HG03442 (cell line): ENCODE results near the gene MT1E.
"Not testable (repeated sequence)": the region's sequence is repeated elsewhere in the genome, so short reads cannot be mapped to it uniquely, and the experiment has no call there.

Source experiments
- ATAC-seq: cut with Tn5 transposase; IDR thresholded peaks from one replicate; pipeline ENCODE4 v1.9.1; 2021; ENCODE audit warnings: mild to moderate bottlenecking, moderate library complexity; ENCODE audit not compliant: unreplicated experiment

MT1E gene

GRCh38 chr16:56643080-56643778 lies 17.6 kb downstream of the MT1E start:
- peak; percentile 77 for ATAC-seq

DNA sequence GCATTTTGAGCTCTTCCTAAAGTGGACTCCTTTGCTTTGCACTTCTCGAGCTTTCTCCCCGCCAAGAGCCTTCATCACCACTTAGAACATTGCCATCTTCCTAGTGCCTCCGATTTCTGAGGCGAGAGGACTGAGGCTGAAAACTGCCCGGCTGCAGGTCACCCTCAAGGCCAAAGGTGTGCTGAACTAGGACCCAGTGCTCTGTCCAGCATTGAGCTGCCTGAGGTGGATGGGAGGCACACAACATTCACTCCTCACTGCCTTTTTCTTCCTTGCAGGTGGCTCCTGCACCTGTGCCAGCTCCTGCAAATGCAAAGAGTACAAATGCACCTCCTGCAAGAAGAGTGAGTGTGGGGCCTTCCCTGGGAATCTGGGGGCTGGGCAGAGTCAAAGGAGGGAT lies 18.3 kb downstream of the MT1E start:
- ATAC-seq, result no peak

DNA sequence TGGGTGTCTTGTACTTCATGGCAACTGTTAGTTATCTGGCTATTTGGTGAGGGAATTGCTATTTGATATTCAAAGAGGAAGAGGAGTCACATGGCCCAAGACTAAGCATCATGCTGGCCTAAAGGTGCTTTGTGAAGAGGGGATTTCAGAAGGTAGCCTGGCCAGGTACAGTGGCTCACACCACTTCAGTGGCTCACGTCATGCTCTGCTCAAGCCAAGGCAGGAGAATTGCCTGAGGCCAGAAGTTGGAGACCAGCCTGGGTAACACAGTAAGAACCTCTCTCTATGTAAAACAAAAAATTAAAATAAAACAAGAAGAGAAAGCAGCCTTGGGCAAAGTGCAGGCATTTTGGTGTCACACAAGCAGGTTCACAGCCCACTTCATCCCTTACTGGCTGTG lies 19.7 kb downstream of the MT1E start:
- no peak for ATAC-seq

GRCh38 chr16:56645838-56646237 lies 20.3 kb downstream of the MT1E start:
- ATAC-seq, result no peak

- ATAC-seq, result no peak
Measured at GRCh38 chr16:56647641-56648431, 22.3 kb downstream of the MT1E start.

DNA sequence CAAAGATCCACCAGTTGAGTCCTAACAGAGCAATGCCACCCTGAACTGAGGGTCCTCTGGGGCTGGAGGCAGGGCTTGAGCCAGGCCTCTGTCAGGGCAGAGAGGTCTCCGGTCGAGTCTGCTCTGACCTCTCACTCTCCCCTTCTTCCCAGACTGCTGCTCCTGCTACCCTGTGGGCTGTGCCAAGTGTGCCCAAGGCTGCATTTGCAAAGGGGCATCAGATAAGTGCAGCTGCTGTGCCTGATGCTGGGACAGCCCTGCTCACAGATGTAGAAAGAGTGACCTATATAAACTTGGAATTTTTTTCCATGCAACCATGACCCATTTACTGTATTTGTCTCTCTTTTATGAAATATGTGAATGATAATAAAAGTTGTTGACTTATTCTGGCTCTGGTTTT lies 23.7 kb downstream of the MT1E start:
- ATAC-seq, result no peak

GRCh38 chr16:56649820-56650219 lies 24.2 kb downstream of the MT1E start:
- ATAC-seq, result no peak

- ATAC-seq, result no peak
Measured at GRCh38 chr16:56651586-56651985, 26.0 kb downstream of the MT1E start, which contains the start of gene MT1B. MT1B (plus strand) TSS chr16:56651886; CDS start chr16:56651954, 68 bp downstream.

DNA sequence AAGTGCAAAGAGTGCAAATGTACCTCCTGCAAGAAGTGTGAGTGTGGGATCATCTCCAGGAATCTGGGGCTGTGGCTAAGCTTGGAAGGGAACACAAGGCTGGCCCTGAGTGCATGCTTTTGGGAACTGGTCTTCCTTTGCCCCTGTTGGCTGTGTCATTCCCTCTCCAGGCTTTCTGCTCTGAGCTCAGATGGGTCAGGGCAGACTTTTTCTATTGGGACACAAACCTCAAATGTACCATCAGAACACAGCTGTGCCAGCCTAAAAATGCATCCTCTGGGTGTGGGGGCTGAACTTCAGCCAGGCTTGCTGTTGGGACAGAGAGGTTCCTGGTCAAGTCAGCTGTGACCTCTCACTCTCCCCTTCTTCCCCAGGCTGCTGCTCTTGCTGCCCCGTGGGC lies 27.0 kb downstream of the MT1E start:
- ATAC-seq, result no peak

DNA sequence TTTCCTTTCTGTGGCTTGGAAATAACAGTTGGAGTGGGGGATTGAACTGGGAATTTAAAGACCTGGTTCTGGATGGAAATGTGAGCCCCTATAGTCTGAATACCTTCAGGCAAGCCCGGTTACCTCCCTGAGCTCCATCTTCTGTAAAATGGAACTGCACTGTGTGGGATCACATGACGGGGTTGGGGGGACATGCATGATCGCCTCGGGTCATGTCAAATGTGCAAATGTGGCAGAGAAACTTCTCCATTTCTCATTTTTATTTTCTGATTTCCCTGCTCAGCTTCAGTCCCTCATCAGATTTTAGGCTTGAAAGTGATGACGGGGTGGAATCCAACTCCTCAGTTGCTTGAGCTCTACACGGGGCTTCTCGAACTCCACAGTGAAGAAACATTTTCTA lies 27.6 kb downstream of the MT1E start:
- ATAC-seq, result no peak

GRCh38 chr16:56657555-56658326 lies 32.2 kb downstream of the MT1E start, which contains the start of gene MT1F:
MT1F (plus strand) TSS chr16:56657959; CDS start chr16:56658059, 100 bp downstream.
- no peak for ATAC-seq

DNA sequence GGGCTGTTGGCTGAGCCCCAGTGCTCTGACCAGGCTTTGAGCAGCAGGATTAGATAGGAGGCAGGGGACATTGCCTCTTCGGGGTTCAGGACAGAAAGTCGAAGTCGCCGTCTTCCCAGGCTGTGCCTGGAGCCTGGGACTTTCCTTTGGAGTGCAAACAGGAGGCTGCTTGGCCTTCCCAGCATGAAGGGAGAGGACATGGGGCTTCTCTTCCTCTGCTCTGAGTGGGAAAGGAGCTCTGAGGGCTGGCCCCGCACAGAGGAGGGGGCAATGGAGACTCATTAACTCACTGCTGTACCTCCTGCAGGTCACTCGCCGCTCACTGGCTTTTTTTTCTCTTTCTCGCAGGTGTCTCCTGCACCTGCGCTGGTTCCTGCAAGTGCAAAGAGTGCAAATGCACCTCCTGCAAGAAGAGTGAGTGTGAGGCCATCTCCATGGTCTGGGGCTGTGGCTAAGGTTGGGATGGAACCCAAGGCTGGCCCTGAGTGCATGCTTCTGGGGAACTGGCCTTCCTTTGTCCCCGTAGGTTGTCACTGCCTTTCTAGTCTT lies 32.8 kb downstream of the MT1E start:
- ATAC-seq, result no peak

- no peak for ATAC-seq
Measured at GRCh38 chr16:56662357-56663354, 37.1 kb downstream of the MT1E start.

GRCh38 chr16:56664506-56664905 lies 38.9 kb downstream of the MT1E start:
- ATAC-seq, result no peak

DNA sequence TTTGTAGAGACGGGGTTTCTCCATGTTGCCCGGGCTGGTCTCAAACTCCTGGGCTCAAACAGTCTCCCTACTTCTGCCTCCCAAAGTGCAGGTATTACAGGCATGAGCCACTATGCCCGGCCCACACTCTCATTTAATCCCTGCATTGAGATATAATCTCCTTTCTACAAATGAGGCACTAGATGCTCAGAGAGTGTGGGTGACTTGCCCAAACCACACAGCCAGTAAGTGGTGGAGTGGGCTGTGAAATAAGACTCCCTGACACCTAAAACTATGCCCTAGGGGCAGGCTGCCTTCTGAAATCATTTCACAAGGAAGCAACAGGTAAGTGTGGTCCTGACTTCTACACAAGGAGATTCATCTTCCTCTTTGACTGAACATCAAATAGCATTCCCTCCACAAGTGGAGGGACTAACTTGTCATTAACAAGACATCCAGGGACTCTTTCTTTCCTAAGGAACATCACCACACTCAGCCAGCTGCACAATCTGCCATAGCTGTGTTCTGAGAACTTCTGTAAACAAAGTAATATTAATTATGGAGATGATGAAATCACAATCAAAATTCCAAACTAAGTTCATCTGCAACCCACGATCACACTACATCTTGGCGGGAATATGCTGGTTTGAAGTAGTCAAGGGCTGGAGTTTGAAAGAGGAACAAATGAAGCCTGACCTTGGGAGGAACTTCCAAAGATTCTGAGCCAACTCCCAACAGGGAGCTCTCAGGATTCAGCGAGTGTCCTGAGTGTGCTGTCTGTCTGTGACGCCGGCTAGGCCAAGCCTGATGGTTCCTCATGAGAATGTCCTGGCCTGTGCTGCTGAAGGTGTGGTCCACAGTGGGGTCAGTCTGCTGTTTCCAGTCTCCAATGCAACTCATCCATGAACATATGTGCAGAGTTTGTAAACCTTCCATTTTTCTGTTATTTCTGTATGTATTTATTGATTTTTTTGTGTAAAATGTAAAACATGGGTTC lies 40.0 kb downstream of the MT1E start:
- not testable (repeated sequence) for ATAC-seq

DNA sequence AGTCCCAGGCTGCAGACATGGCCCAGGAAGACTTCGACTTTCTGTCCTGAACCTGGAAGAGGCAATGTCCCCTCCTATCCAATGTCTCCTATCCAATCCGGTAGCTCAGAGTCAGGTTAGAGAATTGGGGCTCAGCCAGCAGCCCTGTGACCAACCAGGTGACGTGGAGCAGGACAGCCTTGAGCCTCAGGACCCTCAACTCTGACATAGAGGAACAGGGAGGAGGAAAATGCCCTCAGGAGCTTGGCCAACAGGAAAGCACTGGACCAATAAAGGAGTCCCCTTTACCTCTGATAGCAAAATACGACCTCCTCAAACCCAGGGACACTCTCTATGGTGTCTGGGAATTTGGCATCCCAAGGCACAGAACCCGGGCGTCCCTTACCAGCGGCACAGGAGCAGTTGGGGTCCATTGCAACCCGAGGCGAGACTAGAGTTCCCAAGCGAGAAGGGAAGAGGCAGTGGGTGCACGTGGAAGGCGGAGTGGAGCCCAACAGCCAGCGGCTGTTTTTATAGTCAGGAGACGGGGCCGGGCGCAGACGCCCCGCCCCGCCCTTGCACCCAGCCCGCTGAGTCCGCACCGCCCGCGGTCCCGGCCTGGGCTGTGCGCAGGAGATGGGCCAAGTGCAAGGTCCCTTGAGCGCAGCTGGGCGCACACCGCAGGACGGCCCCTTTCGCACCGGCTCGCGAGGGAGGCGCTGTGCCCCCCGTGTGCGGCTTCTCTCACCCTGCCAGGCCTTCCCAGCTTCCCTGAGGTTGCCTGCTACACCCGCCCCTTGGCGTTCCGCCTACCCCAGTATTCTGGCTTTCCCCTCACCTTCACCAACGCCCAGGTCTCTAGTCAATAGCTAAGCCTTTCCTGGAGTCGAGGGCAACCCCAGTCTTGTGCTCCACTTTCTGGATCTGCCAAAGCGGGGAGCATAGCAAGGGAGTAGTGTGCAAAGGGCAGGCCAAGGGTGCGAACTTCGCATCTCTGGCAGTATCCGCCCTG lies 42.3 kb downstream of the MT1E start, which contains the start of gene MT1G:
Gene MT1G (minus strand): TSS at position 485 of the 991 bp plus-strand sequence. CDS start 72 bp downstream, at position 413.
- ATAC-seq, result no peak
